B cell (primary cell): Measurements from ENCODE around the gene RYK.

Source experiments
- CTCF ChIP-seq: fragments of 200-600 bp; IDR thresholded peaks from one replicate; pipeline ENCODE4 v1.8.0; 2022; ENCODE audit warnings: antibody characterized with exemption, mild to moderate bottlenecking
- EZH2 ChIP-seq: IDR thresholded peaks from 2 replicates; pipeline ENCODE4 v1.6.1; 2012; ENCODE audit warnings: borderline replicate concordance, low read depth, mild to moderate bottlenecking, moderate library complexity, low read length; ENCODE audit not compliant: insufficient read depth, poor library complexity, severe bottlenecking

GRCh38 chr3:134111616-134112015, 139.0 kb downstream of the RYK start:
- no peak for TF ChIP-seq CTCF
- TF ChIP-seq EZH2 = no peak
